ENCODE data around the gene COLGALT1. TPM values are rescaled to one million over a fixed set of nuclear protein-coding genes. Genes with fewer than 3 reads are reported as not detected.

Gene COLGALT1
- total RNA-seq, 2 donors from 2014 or later, result 53.9 to 122 TPM

Other genes starting within 250 kb of the COLGALT1 start
- gene MRPL34, start 249.8 kb upstream of the COLGALT1 start, total RNA-seq, result 100 to 1,000 TPM in 1 of 2 donors, 10 to 100 TPM in 1; 61.4 to 106 TPM
- gene DDA1, start 246.1 kb upstream of the COLGALT1 start, total RNA-seq, result 10 to 100 TPM; 57.7 to 68.3 TPM
- gene ANO8, start 220.8 kb upstream of the COLGALT1 start, total RNA-seq, result 1 to 10 TPM; 5.5 to 7.0 TPM
- gene GTPBP3, start 218.1 kb upstream of the COLGALT1 start, total RNA-seq, result 10 to 100 TPM; 31.6 to 72.5 TPM
- gene PLVAP, start 178.3 kb upstream of the COLGALT1 start, total RNA-seq, result under 1 TPM in 1 of 2 donors, not detected in 1; 0.59 TPM
- 1 to 10 TPM; 4.4 to 6.6 TPM for gene CCDC194, start 161.5 kb upstream of the COLGALT1 start, total RNA-seq
- gene BST2, start 150.0 kb upstream of the COLGALT1 start, total RNA-seq, result 100 to 1,000 TPM; 150 to 282 TPM
- 10 to 100 TPM; 37.0 to 45.9 TPM for gene MVB12A, start 135.6 kb upstream of the COLGALT1 start, total RNA-seq
- gene TMEM221, start 107.0 kb upstream of the COLGALT1 start, total RNA-seq, result not detected
- gene NXNL1, start 94.7 kb upstream of the COLGALT1 start, total RNA-seq, result not detected
- gene SLC27A1, start 85.1 kb upstream of the COLGALT1 start, total RNA-seq, result 1 to 10 TPM; 2.2 to 6.0 TPM
- 10 to 100 TPM; 42.8 to 64.6 TPM for gene PGLS, start 44.0 kb upstream of the COLGALT1 start, total RNA-seq
- not detected for gene UNC13A, start 132.7 kb downstream of the COLGALT1 start, total RNA-seq
- 10 to 100 TPM; 71.0 to 75.6 TPM for gene MAP1S, start 163.8 kb downstream of the COLGALT1 start, total RNA-seq
- 10 to 100 TPM; 28.6 to 71.0 TPM for gene FCHO1, start 195.8 kb downstream of the COLGALT1 start, total RNA-seq
- gene B3GNT3, start 239.5 kb downstream of the COLGALT1 start, total RNA-seq, result not detected

Measured in natural killer cell treated with Interleukin-12 subunit alpha and Interleukin-12 subunit beta and Interleukin-15 and Interleukin-18, amount 100 ng/mL, for 72 hours (primary cell).